ENCODE measurements around the gene SDF2L1. TPM values are rescaled to one million over a fixed set of nuclear protein-coding genes. Genes with fewer than 3 reads are reported as not detected.
A peak's percentile ranks its signal among the peaks of the same experiment; 100 is the strongest.

Gene SDF2L1
- total and polyA plus RNA-seq, 10 of the 15 experiments (the other 5 are each of a cell fraction or from before 2014, with no cell fraction given) = 3.0 to 214 (median 55.5) TPM

DNA sequence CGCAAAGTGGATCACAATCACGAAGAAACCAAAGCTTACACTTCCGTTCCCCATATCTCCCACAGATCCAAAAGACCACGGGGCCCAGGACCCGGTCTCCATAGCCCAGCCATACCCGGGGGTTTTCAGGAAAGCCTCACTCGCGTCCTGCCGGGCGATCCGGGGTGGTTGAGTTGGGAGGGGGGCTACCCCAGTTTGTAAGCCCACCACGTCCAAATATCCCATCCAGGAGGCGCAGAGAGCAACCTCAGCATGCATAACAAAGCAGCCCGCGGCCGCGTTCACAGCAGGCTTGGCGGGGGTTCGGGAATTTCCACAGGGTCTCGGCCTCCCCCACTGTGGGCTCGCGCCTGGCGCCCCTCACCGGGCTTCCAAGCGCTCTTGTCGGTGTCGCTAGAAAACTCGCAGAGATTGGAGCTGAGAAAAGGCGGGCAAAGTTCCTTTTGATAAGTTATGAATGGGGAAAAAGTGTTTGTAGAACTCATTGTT is 9.5 kb downstream of the SDF2L1 start (continued):
- no peak for TF ChIP-seq RCOR1 (conservative IDR thresholded peaks at IDR 0.05; ENCODE audit: low read depth, low read length)
- TF ChIP-seq ATF7 (IDR thresholded peaks at IDR 0.05; ENCODE audit: low read depth) = no peak
- no peak for TF ChIP-seq TCF7 (IDR thresholded peaks at IDR 0.05; ENCODE audit: borderline replicate concordance)
- no peak for TF ChIP-seq ZZZ3 (IDR thresholded peaks at IDR 0.05; ENCODE audit: control insufficient read depth, insufficient read length, low read depth)
- TF ChIP-seq, protein P1, sequence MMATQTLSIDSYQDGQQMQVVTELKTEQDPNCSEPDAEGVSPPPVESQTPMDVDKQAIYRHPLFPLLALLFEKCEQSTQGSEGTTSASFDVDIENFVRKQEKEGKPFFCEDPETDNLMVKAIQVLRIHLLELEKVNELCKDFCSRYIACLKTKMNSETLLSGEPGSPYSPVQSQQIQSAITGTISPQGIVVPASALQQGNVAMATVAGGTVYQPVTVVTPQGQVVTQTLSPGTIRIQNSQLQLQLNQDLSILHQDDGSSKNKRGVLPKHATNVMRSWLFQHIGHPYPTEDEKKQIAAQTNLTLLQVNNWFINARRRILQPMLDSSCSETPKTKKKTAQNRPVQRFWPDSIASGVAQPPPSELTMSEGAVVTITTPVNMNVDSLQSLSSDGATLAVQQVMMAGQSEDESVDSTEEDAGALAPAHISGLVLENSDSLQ (IDR thresholded peaks at IDR 0.05) = no peak
- 0 out of 2 replicates have a peak, but pooled peaks have one; percentile 24 for TF ChIP-seq DPF2 (IDR thresholded peaks at IDR 0.05)
- TF ChIP-seq STAT1 (conservative IDR thresholded peaks at IDR 0.05) = no peak
- TF ChIP-seq KLF5 (IDR thresholded peaks at IDR 0.05; ENCODE audit: partially characterized antibody) = no peak
- TF ChIP-seq NRF1 (conservative IDR thresholded peaks at IDR 0.05; ENCODE audit: low read depth, low read length) = no peak
- TF ChIP-seq, protein P2, sequence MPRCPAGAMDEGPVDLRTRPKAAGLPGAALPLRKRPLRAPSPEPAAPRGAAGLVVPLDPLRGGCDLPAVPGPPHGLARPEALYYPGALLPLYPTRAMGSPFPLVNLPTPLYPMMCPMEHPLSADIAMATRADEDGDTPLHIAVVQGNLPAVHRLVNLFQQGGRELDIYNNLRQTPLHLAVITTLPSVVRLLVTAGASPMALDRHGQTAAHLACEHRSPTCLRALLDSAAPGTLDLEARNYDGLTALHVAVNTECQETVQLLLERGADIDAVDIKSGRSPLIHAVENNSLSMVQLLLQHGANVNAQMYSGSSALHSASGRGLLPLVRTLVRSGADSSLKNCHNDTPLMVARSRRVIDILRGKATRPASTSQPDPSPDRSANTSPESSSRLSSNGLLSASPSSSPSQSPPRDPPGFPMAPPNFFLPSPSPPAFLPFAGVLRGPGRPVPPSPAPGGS (IDR thresholded peaks at IDR 0.05; ENCODE audit: borderline replicate concordance, insufficient read depth, low read depth, low read length, poor library complexity, severe bottlenecking) = no peak
- no peak for TF ChIP-seq CREB1 (IDR thresholded peaks at IDR 0.05; ENCODE audit: low read depth)
- TF ChIP-seq, protein P3, sequence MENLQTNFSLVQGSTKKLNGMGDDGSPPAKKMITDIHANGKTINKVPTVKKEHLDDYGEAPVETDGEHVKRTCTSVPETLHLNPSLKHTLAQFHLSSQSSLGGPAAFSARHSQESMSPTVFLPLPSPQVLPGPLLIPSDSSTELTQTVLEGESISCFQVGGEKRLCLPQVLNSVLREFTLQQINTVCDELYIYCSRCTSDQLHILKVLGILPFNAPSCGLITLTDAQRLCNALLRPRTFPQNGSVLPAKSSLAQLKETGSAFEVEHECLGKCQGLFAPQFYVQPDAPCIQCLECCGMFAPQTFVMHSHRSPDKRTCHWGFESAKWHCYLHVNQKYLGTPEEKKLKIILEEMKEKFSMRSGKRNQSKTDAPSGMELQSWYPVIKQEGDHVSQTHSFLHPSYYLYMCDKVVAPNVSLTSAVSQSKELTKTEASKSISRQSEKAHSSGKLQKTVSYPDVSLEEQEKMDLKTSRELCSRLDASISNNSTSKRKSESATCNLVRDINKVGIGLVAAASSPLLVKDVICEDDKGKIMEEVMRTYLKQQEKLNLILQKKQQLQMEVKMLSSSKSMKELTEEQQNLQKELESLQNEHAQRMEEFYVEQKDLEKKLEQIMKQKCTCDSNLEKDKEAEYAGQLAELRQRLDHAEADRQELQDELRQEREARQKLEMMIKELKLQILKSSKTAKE (IDR thresholded peaks at IDR 0.05; ENCODE audit: low read depth, poor library complexity, severe bottlenecking) = no peak
- TF ChIP-seq, protein P4, sequence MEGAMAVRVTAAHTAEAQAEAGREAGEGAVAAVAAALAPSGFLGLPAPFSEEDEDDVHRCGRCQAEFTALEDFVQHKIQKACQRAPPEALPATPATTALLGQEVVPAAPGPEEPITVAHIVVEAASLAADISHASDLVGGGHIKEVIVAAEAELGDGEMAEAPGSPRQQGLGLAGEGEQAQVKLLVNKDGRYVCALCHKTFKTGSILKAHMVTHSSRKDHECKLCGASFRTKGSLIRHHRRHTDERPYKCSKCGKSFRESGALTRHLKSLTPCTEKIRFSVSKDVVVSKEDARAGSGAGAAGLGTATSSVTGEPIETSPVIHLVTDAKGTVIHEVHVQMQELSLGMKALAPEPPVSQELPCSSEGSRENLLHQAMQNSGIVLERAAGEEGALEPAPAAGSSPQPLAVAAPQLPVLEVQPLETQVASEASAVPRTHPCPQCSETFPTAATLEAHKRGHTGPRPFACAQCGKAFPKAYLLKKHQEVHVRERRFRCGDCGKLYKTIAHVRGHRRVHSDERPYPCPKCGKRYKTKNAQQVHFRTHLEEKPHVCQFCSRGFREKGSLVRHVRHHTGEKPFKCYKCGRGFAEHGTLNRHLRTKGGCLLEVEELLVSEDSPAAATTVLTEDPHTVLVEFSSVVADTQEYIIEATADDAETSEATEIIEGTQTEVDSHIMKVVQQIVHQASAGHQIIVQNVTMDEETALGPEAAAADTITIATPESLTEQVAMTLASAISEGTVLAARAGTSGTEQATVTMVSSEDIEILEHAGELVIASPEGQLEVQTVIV (IDR thresholded peaks at IDR 0.05; ENCODE audit: borderline replicate concordance, partially characterized antibody) = no peak
- TF ChIP-seq, protein P5, sequence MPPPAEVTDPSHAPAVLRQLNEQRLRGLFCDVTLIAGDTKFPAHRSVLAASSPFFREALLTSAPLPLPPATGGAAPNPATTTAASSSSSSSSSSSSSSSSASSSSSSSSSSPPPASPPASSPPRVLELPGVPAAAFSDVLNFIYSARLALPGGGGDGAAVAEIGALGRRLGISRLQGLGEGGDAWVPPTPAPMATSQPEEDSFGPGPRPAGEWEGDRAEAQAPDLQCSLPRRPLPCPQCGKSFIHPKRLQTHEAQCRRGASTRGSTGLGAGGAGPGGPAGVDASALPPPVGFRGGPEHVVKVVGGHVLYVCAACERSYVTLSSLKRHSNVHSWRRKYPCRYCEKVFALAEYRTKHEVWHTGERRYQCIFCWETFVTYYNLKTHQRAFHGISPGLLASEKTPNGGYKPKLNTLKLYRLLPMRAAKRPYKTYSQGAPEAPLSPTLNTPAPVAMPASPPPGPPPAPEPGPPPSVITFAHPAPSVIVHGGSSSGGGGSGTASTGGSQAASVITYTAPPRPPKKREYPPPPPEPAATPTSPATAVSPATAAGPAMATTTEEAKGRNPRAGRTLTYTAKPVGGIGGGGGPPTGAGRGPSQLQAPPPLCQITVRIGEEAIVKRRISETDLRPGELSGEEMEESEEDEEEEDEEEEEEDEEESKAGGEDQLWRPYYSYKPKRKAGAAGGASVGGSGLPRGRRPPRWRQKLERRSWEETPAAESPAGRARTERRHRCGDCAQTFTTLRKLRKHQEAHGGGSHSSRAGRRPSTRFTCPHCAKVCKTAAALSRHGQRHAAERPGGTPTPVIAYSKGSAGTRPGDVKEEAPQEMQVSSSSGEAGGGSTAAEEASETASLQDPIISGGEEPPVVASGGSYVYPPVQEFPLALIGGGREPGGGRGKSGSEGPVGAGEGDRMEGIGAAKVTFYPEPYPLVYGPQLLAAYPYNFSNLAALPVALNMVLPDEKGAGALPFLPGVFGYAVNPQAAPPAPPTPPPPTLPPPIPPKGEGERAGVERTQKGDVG (CRISPR knock-in tag; IDR thresholded peaks at IDR 0.05) = no peak
- TF ChIP-seq GATAD2B (conservative IDR thresholded peaks at IDR 0.05; ENCODE audit: low read depth) = no peak
- TF ChIP-seq POU2F2 (IDR thresholded peaks at IDR 0.05; ENCODE audit: borderline replicate concordance, low read depth, low read length) = no peak
- TF ChIP-seq CHD4 (IDR thresholded peaks at IDR 0.05) = no peak
- TF ChIP-seq PML (IDR thresholded peaks at IDR 0.05; ENCODE audit: low read length) = no peak
- 0 out of 2 replicates have a peak, but pooled peaks have one; percentile 16 for TF ChIP-seq RUNX3 (IDR thresholded peaks at IDR 0.05; ENCODE audit: low read length)

Measured in GM12878 (cell line).